Liver (tissue), 9 donors: ENCODE results near the gene GARIN5A. TPM values are rescaled to one million over a fixed set of nuclear protein-coding genes. Genes with fewer than 3 reads are reported as not detected.

ENCODE experiments used
- DNase-seq: peaks from one replicate; pipeline ENCODE4 v3.0.0-alpha.2; 2017; ENCODE audit warnings: low spot score
- H3K27ac ChIP-seq, 2 donors: one replicate each; pipeline ENCODE4 v1.7.0; 2013; ENCODE audit warnings: inconsistent platforms in 2 of 2, low read length in 2 of 2, control low read depth in 1 of 2, low read depth in 1 of 2, mild to moderate bottlenecking in 1 of 2
- H3K27me3 ChIP-seq, 4 donors: one replicate each; pipeline versions ENCODE4 v1.6.1 to v1.7.0; 2013; ENCODE audit warnings: low read length in 3 of 4, inconsistent platforms in 1 of 4, mild to moderate bottlenecking in 1 of 4, moderate library complexity in 1 of 4; ENCODE audit not compliant: control insufficient read depth in 4 of 4, insufficient read depth in 4 of 4
- H3K36me3 ChIP-seq, 4 donors: one replicate each; pipeline versions ENCODE4 v1.6.1 to v1.7.0; 2013; ENCODE audit warnings: low read length in 3 of 4, mild to moderate bottlenecking in 3 of 4, low read depth in 1 of 4, moderate library complexity in 1 of 4; ENCODE audit not compliant: control insufficient read depth in 4 of 4, insufficient read depth in 3 of 4
- H3K4me1 ChIP-seq, 4 donors: one replicate each; pipeline versions ENCODE4 v1.6.1 to v1.7.0; 2013; ENCODE audit warnings: low read length in 3 of 4, mild to moderate bottlenecking in 3 of 4, moderate library complexity in 1 of 4; ENCODE audit not compliant: control insufficient read depth in 4 of 4, insufficient read depth in 4 of 4
- H3K4me3 ChIP-seq, 3 donors: one replicate each; pipeline versions ENCODE4 v1.6.1 to v1.7.0; 2013; ENCODE audit warnings: low read length in 3 of 3, control low read depth in 1 of 3, low read depth in 1 of 3, mild to moderate bottlenecking in 1 of 3
- H3K9ac ChIP-seq, 2 donors: one replicate each; pipeline ENCODE4 v1.7.0; 2013; ENCODE audit warnings: low read length in 2 of 2, mild to moderate bottlenecking in 2 of 2, moderate library complexity in 2 of 2, control low read depth in 1 of 2, low read depth in 1 of 2
- H3K9me3 ChIP-seq, 4 donors: one replicate each; pipeline versions ENCODE4 v1.6.1 to v1.7.0; 2013; ENCODE audit warnings: low read length in 3 of 4; ENCODE audit not compliant: control insufficient read depth in 4 of 4
- EGR1 ChIP-seq, 2 donors: IDR thresholded peaks; 2 replicates each; pipeline ENCODE4 v1.6.1; 2016 to 2018; ENCODE audit warnings: antibody characterized with exemption in 2 of 2, low read depth in 2 of 2
- FOXA1 ChIP-seq: IDR thresholded peaks from 2 replicates; pipeline ENCODE4 v1.6.1; 2016; ENCODE audit warnings: antibody characterized with exemption
- GABPA ChIP-seq, 2 donors: IDR thresholded peaks in 1 of 2; conservative IDR thresholded peaks in 1 of 2; 2 replicates each; pipeline ENCODE4 v1.6.1; 2016; ENCODE audit warnings: antibody characterized with exemption in 2 of 2, mild to moderate bottlenecking in 1 of 2, moderate library complexity in 1 of 2
- HNF4A ChIP-seq, 2 donors: conservative IDR thresholded peaks; 2 replicates each; pipeline ENCODE4 v1.6.1; 2016; ENCODE audit warnings: antibody characterized with exemption in 2 of 2, mild to moderate bottlenecking in 2 of 2
- HNF4G ChIP-seq: IDR thresholded peaks from 2 replicates; pipeline ENCODE4 v1.6.1; 2016; ENCODE audit warnings: antibody characterized with exemption
- JUND ChIP-seq, 2 donors: IDR thresholded peaks; 2 replicates each; pipeline ENCODE4 v1.6.1; 2016; ENCODE audit warnings: antibody characterized with exemption in 2 of 2
- NR2F2 ChIP-seq: IDR thresholded peaks from 2 replicates; pipeline ENCODE4 v1.6.1; 2016; ENCODE audit warnings: antibody characterized with exemption
- RAD21 ChIP-seq, 2 donors: IDR thresholded peaks; 2 replicates each; pipeline ENCODE4 v1.6.1; 2016; ENCODE audit warnings: antibody characterized with exemption in 2 of 2, mild to moderate bottlenecking in 2 of 2
- RXRA ChIP-seq, 2 donors: IDR thresholded peaks; 2 replicates each; pipeline ENCODE4 v1.6.1; 2017 to 2018; ENCODE audit warnings: antibody characterized with exemption in 2 of 2, mild to moderate bottlenecking in 1 of 2
- SP1 ChIP-seq: IDR thresholded peaks from 2 replicates; pipeline ENCODE4 v1.6.1; 2018; ENCODE audit warnings: antibody characterized with exemption, mild to moderate bottlenecking
- TAF1 ChIP-seq: conservative IDR thresholded peaks from 2 replicates; pipeline ENCODE4 v1.6.1; 2016; ENCODE audit warnings: antibody characterized with exemption, mild to moderate bottlenecking
- WGBS: extraction: QIAGEN DNeasy Blood & Tissue Kit; methylation state at CpG from one replicate; pipeline ENCODE4 v1.1.7; 2013; 5-methylcytosine and 5-hydroxymethylcytosine counted together
- polyA plus RNA-seq, 2 donors: library from polyadenylated mRNA; stranded (reverse) in 1 of 2; unstranded in 1 of 2; fragments of 200-250 nt in 1 of 2; fragments of >200 nt in 1 of 2; fragmentation: Nextera tagmentation in 1 of 2; extraction: Ambion mirVana in 1 of 2; gene quantifications; one replicate each; pipeline versions ENCODE4 v1.2.1 to v1.2.3, GENCODE V29; 2013 to 2015
- total RNA-seq, 2 donors: library from RNA; depleted of rRNA; stranded (reverse); fragments of >200 nt; gene quantifications; one replicate each; pipeline ENCODE4 v1.2.3, GENCODE V29; 2014
- TF ChIP-seq, protein P1 (sequence below): IDR thresholded peaks from 2 replicates; pipeline ENCODE4 v1.6.1; 2016; ENCODE audit warnings: antibody characterized with exemption, mild to moderate bottlenecking
- TF ChIP-seq, protein P2 (sequence below): fragments of 150-350 bp; IDR thresholded peaks from 2 replicates; pipeline ENCODE4 v1.5.1; 2017; ENCODE audit warnings: improper control_type of control experiment, low read depth, low read length; ENCODE audit not compliant: missing input control
- TF ChIP-seq, protein P3 (sequence below): IDR thresholded peaks from 2 replicates; pipeline ENCODE4 v1.6.1; 2016; ENCODE audit warnings: antibody characterized with exemption
- donor health status: healthy.
- donor health status: healthy.
- donor health status: healthy.
- donor health status: healthy.
- donor health status: healthy.

Gene GARIN5A
- total and polyA plus RNA-seq, 4 donors, result 0.42 to 1.7 (median 1.1) TPM

DNA sequence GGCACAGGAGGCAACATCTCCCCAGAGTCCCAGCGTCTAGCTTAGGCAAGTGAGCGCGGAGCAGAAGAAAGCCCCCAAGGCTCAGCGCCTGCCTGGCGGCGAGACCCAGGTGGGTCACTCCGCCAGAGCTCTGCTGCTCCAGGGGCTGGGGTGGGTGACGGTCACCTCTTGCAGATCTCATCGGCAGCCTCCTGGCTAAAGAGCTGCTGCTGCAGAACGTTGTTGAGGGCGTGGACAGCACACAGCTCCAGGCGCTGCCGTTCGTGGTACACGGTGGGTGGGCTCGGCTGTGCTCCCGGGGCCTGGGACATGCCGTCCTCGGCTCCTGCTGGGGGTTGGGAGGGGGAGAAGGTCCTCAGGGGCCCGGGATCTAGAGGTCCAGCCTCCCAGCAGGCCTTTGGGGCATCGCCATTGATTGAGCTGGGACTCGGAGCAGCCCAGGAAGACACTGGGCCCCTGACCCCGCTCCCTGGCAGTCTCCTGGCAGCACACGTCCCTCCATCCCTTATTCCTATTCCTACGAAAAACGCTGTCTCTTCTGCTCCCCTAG lies 33.5 kb upstream of the GARIN5A start:
- no peak for DNase-seq
- H3K9ac ChIP-seq, result peak overlapping the region in 1 of 2 donors; percentile 15
- peaks cover 10 to 26% (median 18%) of the 10 kb centered on the region in 4 donors for H3K4me1 ChIP-seq
- no peaks in the 10 kb centered on the region for H3K36me3 ChIP-seq
- peak overlapping the region; percentile 54 to 73 (median 71) for H3K4me3 ChIP-seq
- TF ChIP-seq RXRA (IDR thresholded peaks at IDR 0.05), result no peak
- TF ChIP-seq, protein P1, sequence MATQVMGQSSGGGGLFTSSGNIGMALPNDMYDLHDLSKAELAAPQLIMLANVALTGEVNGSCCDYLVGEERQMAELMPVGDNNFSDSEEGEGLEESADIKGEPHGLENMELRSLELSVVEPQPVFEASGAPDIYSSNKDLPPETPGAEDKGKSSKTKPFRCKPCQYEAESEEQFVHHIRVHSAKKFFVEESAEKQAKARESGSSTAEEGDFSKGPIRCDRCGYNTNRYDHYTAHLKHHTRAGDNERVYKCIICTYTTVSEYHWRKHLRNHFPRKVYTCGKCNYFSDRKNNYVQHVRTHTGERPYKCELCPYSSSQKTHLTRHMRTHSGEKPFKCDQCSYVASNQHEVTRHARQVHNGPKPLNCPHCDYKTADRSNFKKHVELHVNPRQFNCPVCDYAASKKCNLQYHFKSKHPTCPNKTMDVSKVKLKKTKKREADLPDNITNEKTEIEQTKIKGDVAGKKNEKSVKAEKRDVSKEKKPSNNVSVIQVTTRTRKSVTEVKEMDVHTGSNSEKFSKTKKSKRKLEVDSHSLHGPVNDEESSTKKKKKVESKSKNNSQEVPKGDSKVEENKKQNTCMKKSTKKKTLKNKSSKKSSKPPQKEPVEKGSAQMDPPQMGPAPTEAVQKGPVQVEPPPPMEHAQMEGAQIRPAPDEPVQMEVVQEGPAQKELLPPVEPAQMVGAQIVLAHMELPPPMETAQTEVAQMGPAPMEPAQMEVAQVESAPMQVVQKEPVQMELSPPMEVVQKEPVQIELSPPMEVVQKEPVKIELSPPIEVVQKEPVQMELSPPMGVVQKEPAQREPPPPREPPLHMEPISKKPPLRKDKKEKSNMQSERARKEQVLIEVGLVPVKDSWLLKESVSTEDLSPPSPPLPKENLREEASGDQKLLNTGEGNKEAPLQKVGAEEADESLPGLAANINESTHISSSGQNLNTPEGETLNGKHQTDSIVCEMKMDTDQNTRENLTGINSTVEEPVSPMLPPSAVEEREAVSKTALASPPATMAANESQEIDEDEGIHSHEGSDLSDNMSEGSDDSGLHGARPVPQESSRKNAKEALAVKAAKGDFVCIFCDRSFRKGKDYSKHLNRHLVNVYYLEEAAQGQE, result no peak
- TF ChIP-seq FOXA1, result no peak
- no peak for TF ChIP-seq JUND (IDR thresholded peaks at IDR 0.05)
- TF ChIP-seq, protein P2, sequence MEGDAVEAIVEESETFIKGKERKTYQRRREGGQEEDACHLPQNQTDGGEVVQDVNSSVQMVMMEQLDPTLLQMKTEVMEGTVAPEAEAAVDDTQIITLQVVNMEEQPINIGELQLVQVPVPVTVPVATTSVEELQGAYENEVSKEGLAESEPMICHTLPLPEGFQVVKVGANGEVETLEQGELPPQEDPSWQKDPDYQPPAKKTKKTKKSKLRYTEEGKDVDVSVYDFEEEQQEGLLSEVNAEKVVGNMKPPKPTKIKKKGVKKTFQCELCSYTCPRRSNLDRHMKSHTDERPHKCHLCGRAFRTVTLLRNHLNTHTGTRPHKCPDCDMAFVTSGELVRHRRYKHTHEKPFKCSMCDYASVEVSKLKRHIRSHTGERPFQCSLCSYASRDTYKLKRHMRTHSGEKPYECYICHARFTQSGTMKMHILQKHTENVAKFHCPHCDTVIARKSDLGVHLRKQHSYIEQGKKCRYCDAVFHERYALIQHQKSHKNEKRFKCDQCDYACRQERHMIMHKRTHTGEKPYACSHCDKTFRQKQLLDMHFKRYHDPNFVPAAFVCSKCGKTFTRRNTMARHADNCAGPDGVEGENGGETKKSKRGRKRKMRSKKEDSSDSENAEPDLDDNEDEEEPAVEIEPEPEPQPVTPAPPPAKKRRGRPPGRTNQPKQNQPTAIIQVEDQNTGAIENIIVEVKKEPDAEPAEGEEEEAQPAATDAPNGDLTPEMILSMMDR, result no peak
- TF ChIP-seq RAD21 (IDR thresholded peaks at IDR 0.05), result no peak
- no peak for TF ChIP-seq EGR1 (IDR thresholded peaks at IDR 0.05; ENCODE audit: low read depth in 2 of 2)
- TF ChIP-seq SP1, result no peak
- no peak for TF ChIP-seq NR2F2
- no peak for TF ChIP-seq TAF1
- TF ChIP-seq, protein P3, sequence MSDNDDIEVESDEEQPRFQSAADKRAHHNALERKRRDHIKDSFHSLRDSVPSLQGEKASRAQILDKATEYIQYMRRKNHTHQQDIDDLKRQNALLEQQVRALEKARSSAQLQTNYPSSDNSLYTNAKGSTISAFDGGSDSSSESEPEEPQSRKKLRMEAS, result no peak
- no peak for TF ChIP-seq GABPA (IDR thresholded peaks at IDR 0.05 in 1 of 2, conservative IDR thresholded peaks at IDR 0.05 in 1 of 2)
- H3K27ac ChIP-seq, result no peak overlapping the region
- H3K9me3 ChIP-seq, result no peaks in the 10 kb centered on the region
- no peaks in the 10 kb centered on the region for H3K27me3 ChIP-seq
- WGBS, result 59% methylated on average over 26 of the region's 26 CpGs

DNA sequence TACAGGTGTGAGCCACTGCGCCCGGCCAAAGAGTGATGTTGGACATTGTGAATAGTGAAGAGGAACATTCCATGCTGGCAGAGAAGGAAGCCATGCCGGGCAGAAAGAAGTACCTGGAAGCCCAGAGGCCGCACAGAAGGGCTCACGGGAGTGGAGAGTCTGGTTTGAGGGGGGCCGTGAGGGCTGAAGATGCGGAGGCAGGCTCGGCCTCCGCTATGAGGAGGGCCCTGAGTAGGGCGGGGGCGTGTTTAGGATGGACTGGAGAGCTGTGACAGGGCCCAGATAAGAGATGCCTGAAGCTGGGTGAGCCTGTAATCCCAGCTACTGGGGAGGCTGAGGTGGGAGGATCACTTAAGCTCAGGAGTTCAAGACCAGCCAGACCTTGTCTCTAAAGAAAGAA lies 32.7 kb upstream of the GARIN5A start:
- no peak for DNase-seq

More for the DNA sequence above, 32.7 kb upstream of the GARIN5A start:
- Histone ChIP-seq H3K9me3 (no peaks in the 10 kb centered on the region), H3K9ac (no peak overlapping the region), H3K4me3 (no peak overlapping the region), H3K4me1 (peaks cover 10 to 26% (median 18%) of the 10 kb centered on the region in 4 donors), H3K36me3 (no peaks in the 10 kb centered on the region), H3K27me3 (no peaks in the 10 kb centered on the region), H3K27ac (no peak overlapping the region)
- 89% methylated on average over 11 of the region's 11 CpGs for WGBS
- TF ChIP-seq RXRA (IDR thresholded peaks at IDR 0.05) (no peak), HNF4A (conservative IDR thresholded peaks at IDR 0.05) (no peak), GABPA (IDR thresholded peaks at IDR 0.05 in 1 of 2, conservative IDR thresholded peaks at IDR 0.05 in 1 of 2) (no peak), JUND (IDR thresholded peaks at IDR 0.05) (no peak), HNF4G (no peak)
- TF ChIP-seq, protein P3, result no peak
